B cell (primary cell): ENCODE results near the gene GGCX. TPM values are rescaled to one million over a fixed set of nuclear protein-coding genes. Genes with fewer than 3 reads are reported as not detected.
"Not testable (repeated sequence)": the region's sequence is repeated elsewhere in the genome, so short reads cannot be mapped to it uniquely, and the experiment has no call there.

Experiments used
- ATAC-seq: fragments of 200-7000 bp; cut with Tn5 transposase; one replicate; pipeline ENCODE4 v1.10.0; 2021; ENCODE audit warnings: low read depth, mild to moderate bottlenecking, moderate number of reproducible peaks, moderate library complexity
- CTCF ChIA-PET: fragments of 350-600 bp; sonication (Branson Sonifier 250); formaldehyde crosslinking; loops from one replicate; lab custom pipeline; 2021; ENCODE audit warnings: antibody characterized with exemption, inconsistent platforms; lab: Charles Lee
- POLR2A ChIA-PET: fragments of 350-600 bp; sonication (Branson Sonifier 250); formaldehyde crosslinking; loops from one replicate; lab custom pipeline; 2021; ENCODE audit warnings: antibody characterized with exemption; lab: Charles Lee
- DNase-seq: peaks from one replicate; pipeline ENCODE4 v3.0.0; 2013
- H2AFZ ChIP-seq: 2 replicates; pipeline ENCODE4 v1.6.1; 2012; ENCODE audit warnings: mild to moderate bottlenecking, low read depth, low read length; ENCODE audit not compliant: insufficient read depth, poor library complexity, severe bottlenecking
- H3K27ac ChIP-seq, 2 donors: 1 replicate in 1 of 2; 2 replicates in 1 of 2; pipeline ENCODE4 v1.5.1; 2012 to 2013; ENCODE audit warnings: low read length in 2 of 2, mild to moderate bottlenecking in 2 of 2, moderate library complexity in 1 of 2
- H3K27me3 ChIP-seq, 4 experiments: fragments of 200-600 bp in 1 of 4; sonication (generic) in 1 of 4; replicated peaks in 1 of 4; 1 replicate in 2 of 4; 2 replicates in 2 of 4; pipeline versions ENCODE4 v1.6.1 to v1.7.0; 2013 to 2016; ENCODE audit warnings: low read length in 3 of 4, mild to moderate bottlenecking in 2 of 4, mixed read lengths in 1 of 4, moderate library complexity in 1 of 4; ENCODE audit not compliant: insufficient read depth in 4 of 4, control insufficient read depth in 3 of 4; ENCODE audit errors: control extremely low read depth in 1 of 4
- H3K36me3 ChIP-seq, 2 experiments: replicated peaks in 1 of 2; 1 replicate in 1 of 2; 2 replicates in 1 of 2; pipeline versions ENCODE4 v1.6.1 to v1.7.1; 2013; ENCODE audit warnings: low read length in 1 of 2; ENCODE audit not compliant: insufficient read depth in 2 of 2, control insufficient read depth in 1 of 2; ENCODE audit errors: control extremely low read depth in 1 of 2, extremely low read depth in 1 of 2
- H3K4me1 ChIP-seq, 2 donors: fragments of 200-600 bp in 1 of 2; sonication (generic) in 1 of 2; 1 replicate in 1 of 2; 2 replicates in 1 of 2; pipeline versions ENCODE4 v1.5.1 to v1.6.1; 2013 to 2017; ENCODE audit warnings: low read length in 2 of 2; ENCODE audit not compliant: control insufficient read depth in 2 of 2, insufficient read depth in 2 of 2
- H3K4me2 ChIP-seq: replicated peaks from 2 replicates; pipeline ENCODE3; 2012; ENCODE audit warnings: mild to moderate bottlenecking, low read depth, low read length; ENCODE audit not compliant: poor library complexity, severe bottlenecking
- H3K4me3 ChIP-seq, 5 experiments: fragments of 200-600 bp in 1 of 5; sonication (generic) in 1 of 5; 1 replicate in 3 of 5; 2 replicates in 2 of 5; pipeline versions ENCODE4 v1.5.1 to v1.7.0; 2011 to 2016; ENCODE audit warnings: low read length in 4 of 5, mild to moderate bottlenecking in 4 of 5, low read depth in 2 of 5, control low read depth in 1 of 5, moderate library complexity in 1 of 5; ENCODE audit not compliant: insufficient read depth in 1 of 5; ENCODE audit errors: control extremely low read depth in 1 of 5, extremely low read depth in 1 of 5
- H3K79me2 ChIP-seq: fragments of 200-600 bp; sonication (generic); one replicate; pipeline ENCODE4 v1.6.0; 2016; ENCODE audit warnings: low read length; ENCODE audit not compliant: control insufficient read depth, insufficient read depth
- H3K9ac ChIP-seq: fragments of 200-600 bp; sonication (generic); 2 replicates; pipeline ENCODE4 v1.6.1; 2017; ENCODE audit warnings: mild to moderate bottlenecking, low read length, moderate library complexity
- H3K9me3 ChIP-seq, 3 donors: one replicate each; pipeline versions ENCODE4 v1.6.1 to v1.7.1; 2013; ENCODE audit warnings: low read length in 2 of 3; ENCODE audit not compliant: control insufficient read depth in 2 of 3, insufficient read depth in 1 of 3; ENCODE audit errors: control extremely low read depth in 1 of 3
- H4K20me1 ChIP-seq: 2 replicates; pipeline ENCODE4 v1.6.0; 2012; ENCODE audit warnings: mild to moderate bottlenecking, low read length; ENCODE audit not compliant: insufficient read depth, control insufficient read depth, poor library complexity, severe bottlenecking
- H3K27ac Mint-ChIP-seq: one replicate; pipeline ENCODE4 v1.8.0; 2021; ENCODE audit warnings: mixed read lengths
- H3K27me3 Mint-ChIP-seq: one replicate; pipeline ENCODE4 v1.8.0; 2021; ENCODE audit warnings: mixed read lengths
- H3K4me1 Mint-ChIP-seq: one replicate; pipeline ENCODE4 v1.8.0; 2021; ENCODE audit warnings: mixed read lengths
- H3K4me3 Mint-ChIP-seq: one replicate; pipeline ENCODE4 v1.8.0; 2021; ENCODE audit warnings: mixed read lengths
- H3K9me3 Mint-ChIP-seq: one replicate; pipeline ENCODE4 v1.8.0; 2022; ENCODE audit warnings: mixed read lengths; ENCODE audit not compliant: insufficient read depth
- WGBS: methylation state at CpG from one replicate; pipeline ENCODE4 v1.1.5; 2013; ENCODE audit warnings: missing lambda C conversion rate; ENCODE audit not compliant: insufficient coverage; 5-methylcytosine and 5-hydroxymethylcytosine counted together
- intact Hi-C: fragments of 100-400 bp; cut with micrococcal nuclease; formaldehyde crosslinking; loops from one replicate; pipeline ENCODE4 v1.10.0; 2022
- polyA plus RNA-seq: library from polyadenylated mRNA; depleted of rRNA; stranded (reverse); fragments of >200 nt; gene quantifications from 2 replicates; pipeline ENCODE4 v1.2.3, GENCODE V29; 2012
- total RNA-seq, 2 donors: library from RNA; stranded (reverse); fragments of 120-200 nt in 1 of 2; gene quantifications; 1 replicate in 1 of 2; 2 replicates in 1 of 2; pipeline versions ENCODE4 v1.2.3 to v1.2.4, GENCODE V29; 2013 to 2022

GGCX gene
- total and polyA plus RNA-seq, 2 donors (not counting 1 experiment from before 2014, with no cell fraction given), result 23.5 to 36.8 TPM

DNA sequence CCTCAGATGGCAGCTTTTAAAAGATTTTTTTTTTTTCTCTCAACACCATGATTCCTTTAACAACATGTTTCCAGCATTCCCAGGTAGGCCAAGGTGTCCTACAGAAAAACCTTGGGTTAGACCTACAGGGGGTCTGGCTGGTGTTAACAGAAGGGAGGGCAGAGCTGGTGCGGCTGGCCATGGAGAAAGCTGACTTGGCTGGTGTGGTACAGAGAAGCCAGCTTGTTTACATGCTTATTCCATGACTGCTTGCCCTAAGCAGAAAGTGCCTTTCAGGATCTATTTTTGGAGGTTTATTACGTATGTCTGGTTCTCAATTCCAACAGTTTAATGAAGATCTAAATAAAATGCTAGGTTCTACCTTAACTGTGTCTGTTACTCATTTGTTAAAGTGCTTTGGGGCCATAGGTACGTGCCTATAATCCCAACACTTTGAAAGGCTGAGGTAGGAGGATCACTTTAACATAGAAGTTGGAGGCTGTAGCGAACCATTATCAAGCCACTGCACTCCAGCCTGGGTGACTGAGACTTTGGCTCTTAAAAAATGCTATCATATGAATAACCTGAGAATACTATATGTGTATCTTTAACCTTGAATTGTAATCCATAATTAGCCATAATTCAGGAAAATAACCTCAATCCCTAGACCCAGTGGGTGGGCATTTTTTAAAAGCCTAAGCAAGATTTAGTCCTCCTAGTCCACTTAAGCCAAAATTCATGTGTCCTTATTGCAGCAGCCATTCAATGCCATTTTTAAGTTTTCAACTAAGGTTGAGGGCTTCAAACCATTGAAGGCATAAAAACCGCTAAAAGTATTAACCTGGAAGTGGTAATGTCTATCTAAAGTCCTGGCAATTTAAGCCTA is 16.1 kb downstream of the GGCX start:
- H3K9me3 ChIP-seq, H3K9ac ChIP-seq, H3K4me2 ChIP-seq, H3K27ac Mint-ChIP-seq, intact Hi-C loops, H3K27ac ChIP-seq, H3K4me3 Mint-ChIP-seq, H3K9me3 Mint-ChIP-seq, H3K4me3 ChIP-seq, H3K27me3 Mint-ChIP-seq, DNase-seq, H3K27me3 ChIP-seq, H2AFZ ChIP-seq, ATAC-seq: not testable (repeated sequence)
- CTCF ChIA-PET, result interaction anchor here (0.7 to 2.1 kb wide), 7 partner anchors 11 to 156 kb away, joined by 3 to 7 read pairs (median 3); no protein-coding TSS in a partner anchor
- peaks cover 24% of the 10 kb centered on the region for H3K4me1 Mint-ChIP-seq
- Histone ChIP-seq H3K4me1 (peaks cover 14% of the 10 kb centered on the region in 2 donors), H3K36me3 (peaks cover 10 to 59% of the 10 kb centered on the region in 2 experiments), H4K20me1 (peaks cover 15% of the 10 kb centered on the region), H3K79me2 (peaks cover 13% of the 10 kb centered on the region)
- POLR2A ChIA-PET, result interaction anchor here (0.6 to 0.7 kb wide), 2 partner anchors 10 to 124 kb away, joined by 3 to 4 read pairs; no protein-coding TSS in a partner anchor
- WGBS, result no CpG with 5 or more reads among the region's 5 CpGs

DNA sequence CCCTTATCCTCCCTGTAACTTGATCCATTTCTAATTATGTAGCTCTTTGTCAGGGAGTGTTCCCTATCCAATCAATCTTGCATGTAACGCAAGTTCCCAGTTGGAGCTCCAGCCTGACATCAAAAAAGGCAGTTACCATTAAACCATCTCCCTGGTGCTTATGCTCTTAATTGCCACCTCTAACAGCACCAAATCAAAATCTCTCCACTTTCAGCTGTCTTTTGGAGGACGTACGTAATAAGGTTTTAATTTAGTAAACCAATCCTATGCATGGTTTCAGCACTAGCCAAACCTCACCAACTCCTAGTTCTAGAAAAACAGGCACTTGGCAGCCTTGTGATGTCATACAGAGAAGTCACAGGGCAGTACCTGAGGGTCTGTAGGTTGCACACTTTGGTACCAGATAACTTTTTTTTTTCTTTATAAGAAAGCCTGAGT is 17.0 kb downstream of the GGCX start:
- POLR2A ChIA-PET, result interaction anchor here (0.6 kb wide), 1 partner anchor 10 kb away, joined by 3 read pairs; no protein-coding TSS in a partner anchor
- H3K9me3 ChIP-seq, H3K4me3 Mint-ChIP-seq, H3K4me2 ChIP-seq, H3K4me3 ChIP-seq, H3K9ac ChIP-seq, ATAC-seq, H3K27ac Mint-ChIP-seq, intact Hi-C loops, H2AFZ ChIP-seq, DNase-seq, H3K27me3 ChIP-seq, H3K27ac ChIP-seq, H3K27me3 Mint-ChIP-seq, H3K9me3 Mint-ChIP-seq: not testable (repeated sequence)
- peaks cover 10 to 51% of the 10 kb centered on the region in 2 experiments for H3K36me3 ChIP-seq
- CTCF ChIA-PET, result interaction anchor here (1.0 to 1.1 kb wide), 2 partner anchors 57 to 153 kb away, joined by 3 read pairs; no protein-coding TSS in a partner anchor
- H4K20me1 ChIP-seq, result peaks cover 20% of the 10 kb centered on the region
- H3K4me1 ChIP-seq, result peaks cover 16 to 19% of the 10 kb centered on the region in 2 donors
- peaks cover 30% of the 10 kb centered on the region for H3K4me1 Mint-ChIP-seq
- WGBS, result 100% methylated on average over 3 of the region's 3 CpGs
- H3K79me2 ChIP-seq, result peaks cover 21% of the 10 kb centered on the region
